NCI-H187 treated with DMSO at 0.1 percent for 48 hours (cell line): Measurements from ENCODE around the gene DBH.

Experiments used
- DNase-seq: peaks from one replicate; lab custom pipeline; 2025; lab: John Stamatoyannopoulos, UW

DBH gene

GRCh38 chr9:133684121-133684935, 48.2 kb downstream of the DBH start:
- no peak for DNase-seq

GRCh38 chr9:133684936-133685361, 48.8 kb downstream of the DBH start:
- no peak for DNase-seq

GRCh38 chr9:133685653-133686609, 49.8 kb downstream of the DBH start:
- no peak for DNase-seq

- DNase-seq: no peak
Observed at GRCh38 chr9:133686642-133687575, 50.7 kb downstream of the DBH start.

GRCh38 chr9:133687856-133688761, 51.9 kb downstream of the DBH start:
- DNase-seq: no peak

GRCh38 chr9:133689151-133689763, 53.1 kb downstream of the DBH start:
- DNase-seq: no peak

- no peak for DNase-seq
Observed at GRCh38 chr9:133690081-133690561, 54.0 kb downstream of the DBH start.

GRCh38 chr9:133691191-133691590, 55.0 kb downstream of the DBH start:
- no peak for DNase-seq

- no peak for DNase-seq
Observed at GRCh38 chr9:133691626-133692363, 55.6 kb downstream of the DBH start.

- DNase-seq: no peak
Observed at GRCh38 chr9:133692364-133692985, 56.3 kb downstream of the DBH start.

GRCh38 chr9:133693116-133693515, 57.0 kb downstream of the DBH start:
- no peak for DNase-seq

GRCh38 chr9:133693703-133694529, 57.8 kb downstream of the DBH start:
- no peak for DNase-seq

GRCh38 chr9:133694686-133695085, 58.5 kb downstream of the DBH start:
- no peak for DNase-seq

- DNase-seq: no peak
Observed at GRCh38 chr9:133696071-133696472, 59.9 kb downstream of the DBH start.

- no peak for DNase-seq
Observed at GRCh38 chr9:133699546-133699945, 63.4 kb downstream of the DBH start.

- DNase-seq: no peak
Observed at GRCh38 chr9:133700819-133701320, 64.7 kb downstream of the DBH start.

GRCh38 chr9:133701321-133701980, 65.3 kb downstream of the DBH start:
- no peak for DNase-seq
